Calu3 (cell line): ENCODE data around the gene SRGN. TPM values are rescaled to one million over a fixed set of nuclear protein-coding genes. Genes with fewer than 3 reads are reported as not detected.

Experiments used
- BruUV-seq: library from RNA; stranded (reverse); fragments of 400-500 nt; replicated peaks from 2 replicates; lab custom pipeline; 2021; lab: Mats Ljungman, UMichigan
- CTCF ChIA-PET: fragments of 300-600 bp; sonication (Branson Sonifier 250); formaldehyde crosslinking; loops from one replicate; lab custom pipeline; 2022; ENCODE audit warnings: antibody characterized with exemption; lab: Charles Lee
- DNase-seq: peaks from one replicate; pipeline ENCODE4 v3.0.0; 2022
- H3K27ac Mint-ChIP-seq: one replicate; pipeline ENCODE4 v1.8.0; 2022; ENCODE audit warnings: mixed read lengths; ENCODE audit not compliant: unreplicated experiment
- H3K27me3 Mint-ChIP-seq: one replicate; pipeline ENCODE4 v1.8.0; 2022; ENCODE audit warnings: mixed read lengths; ENCODE audit not compliant: unreplicated experiment
- H3K36me3 Mint-ChIP-seq: one replicate; pipeline ENCODE4 v1.8.0; 2022; ENCODE audit warnings: mild to moderate bottlenecking, moderate library complexity, mixed read lengths; ENCODE audit not compliant: insufficient read depth, unreplicated experiment
- H3K4me1 Mint-ChIP-seq: one replicate; pipeline ENCODE4 v1.8.0; 2022; ENCODE audit warnings: mild to moderate bottlenecking, low read depth, mixed read lengths; ENCODE audit not compliant: unreplicated experiment
- H3K4me3 Mint-ChIP-seq: one replicate; pipeline ENCODE4 v1.8.0; 2022; ENCODE audit warnings: mild to moderate bottlenecking, low read depth, moderate library complexity, mixed read lengths; ENCODE audit not compliant: unreplicated experiment
- H3K9me3 Mint-ChIP-seq: one replicate; pipeline ENCODE4 v1.8.0; 2022; ENCODE audit warnings: low read depth, mixed read lengths; ENCODE audit not compliant: unreplicated experiment
- intact Hi-C: fragments of 100-400 bp; cut with micrococcal nuclease; formaldehyde crosslinking; loops from one replicate; pipeline ENCODE4 v1.10.0; 2022; ENCODE audit not compliant: unreplicated experiment
- total RNA-seq: library from RNA; stranded (reverse); gene quantifications from 2 replicates; pipeline ENCODE4 v1.2.3, GENCODE V29; 2022
- TF ChIP-seq, protein P1 (sequence below): fragments of 200-600 bp; IDR thresholded peaks from one replicate; pipeline ENCODE4 v1.8.0; 2022; ENCODE audit warnings: antibody characterized with exemption; ENCODE audit not compliant: unreplicated experiment

SRGN gene
- total RNA-seq, 1 experiment from 2014 or later = not detected

DNA sequence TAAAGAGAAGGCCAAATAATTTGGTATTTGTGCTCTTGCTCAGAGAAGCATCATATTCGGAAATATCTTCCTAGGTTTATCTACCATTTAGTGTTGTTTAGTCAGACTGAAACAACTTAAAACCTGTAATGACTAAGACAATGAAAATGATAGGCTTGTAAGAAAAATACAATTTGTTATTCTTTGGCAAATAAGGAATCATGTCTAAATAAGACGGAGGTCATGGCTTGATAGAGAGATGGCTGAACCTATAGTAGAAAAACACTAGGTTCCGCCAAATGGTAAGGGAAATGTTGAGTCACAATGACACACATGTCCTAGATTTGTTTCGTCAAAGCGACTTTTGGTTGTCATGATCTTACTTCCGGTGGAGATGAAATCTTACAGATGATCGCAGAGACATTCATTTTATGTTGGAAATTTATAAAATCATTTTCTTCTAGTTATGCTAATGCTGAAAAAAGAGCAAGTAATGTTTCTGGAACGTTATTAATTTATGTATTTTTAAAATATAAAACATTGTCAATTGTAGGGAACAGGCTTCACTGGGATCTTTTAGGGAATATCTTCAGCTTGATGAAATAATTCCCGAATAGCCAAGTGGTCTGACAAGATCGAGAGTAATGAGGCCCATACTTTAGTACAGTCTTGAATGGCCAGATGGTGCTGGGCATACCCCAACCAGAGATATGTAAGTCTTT is 1.0 kb downstream of the SRGN start:
- CTCF ChIA-PET = no interaction called here
- no peak for DNase-seq

DNA sequence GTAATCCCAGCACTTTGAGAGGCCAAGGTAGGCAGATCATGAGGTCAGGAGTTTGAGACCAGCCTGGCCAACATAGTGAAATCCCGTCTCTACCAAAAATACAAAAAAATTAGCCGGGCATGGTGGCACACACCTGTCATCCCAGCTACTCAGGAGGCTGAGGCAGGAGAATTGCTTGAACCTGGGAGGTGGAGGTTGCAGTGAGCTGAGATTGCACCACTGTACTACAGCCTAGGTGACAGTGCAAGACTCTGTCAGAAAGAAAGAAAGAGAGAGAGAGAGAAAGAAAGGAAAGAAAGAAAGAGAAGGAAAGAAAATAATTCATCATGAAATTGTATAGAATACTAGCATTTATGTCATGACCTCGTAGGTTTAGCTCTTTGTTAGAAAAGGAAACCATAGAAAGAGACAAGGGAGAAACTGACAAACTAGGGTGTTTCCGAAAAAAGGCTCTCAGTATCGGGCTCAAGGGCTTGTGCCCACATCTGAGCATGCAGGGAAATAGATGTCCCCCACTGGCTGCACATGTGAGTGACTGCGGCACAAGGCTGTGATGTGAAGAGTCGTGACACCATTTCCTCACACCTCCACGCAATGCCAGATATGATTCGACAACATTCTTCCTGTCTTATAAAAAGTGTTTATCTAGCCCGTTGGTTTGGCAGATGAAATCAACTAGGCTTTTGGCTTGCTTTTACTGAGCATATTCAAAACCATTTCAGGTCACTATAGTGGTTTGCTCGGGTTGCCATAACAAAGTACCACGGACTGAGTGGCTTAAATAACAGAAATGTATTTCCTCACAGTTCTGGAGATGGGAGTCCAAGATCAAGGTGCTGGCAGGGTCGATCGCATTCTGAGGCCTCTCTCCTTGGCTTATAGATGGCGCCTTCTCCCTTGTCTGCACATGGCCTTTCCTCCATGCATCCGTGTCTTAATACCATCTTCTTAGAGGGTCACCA is 2.0 kb downstream of the SRGN start:
- no peak overlapping the region for H3K27ac Mint-ChIP-seq
- H3K4me1 Mint-ChIP-seq = no peaks in the 10 kb centered on the region
- H3K4me3 Mint-ChIP-seq = no peak overlapping the region
- no TSS peak for BruUV-seq
- intact Hi-C loops = no loop called here
- CTCF ChIA-PET = no interaction called here
- no peaks in the 10 kb centered on the region for H3K9me3 Mint-ChIP-seq
- TF ChIP-seq, protein P1, sequence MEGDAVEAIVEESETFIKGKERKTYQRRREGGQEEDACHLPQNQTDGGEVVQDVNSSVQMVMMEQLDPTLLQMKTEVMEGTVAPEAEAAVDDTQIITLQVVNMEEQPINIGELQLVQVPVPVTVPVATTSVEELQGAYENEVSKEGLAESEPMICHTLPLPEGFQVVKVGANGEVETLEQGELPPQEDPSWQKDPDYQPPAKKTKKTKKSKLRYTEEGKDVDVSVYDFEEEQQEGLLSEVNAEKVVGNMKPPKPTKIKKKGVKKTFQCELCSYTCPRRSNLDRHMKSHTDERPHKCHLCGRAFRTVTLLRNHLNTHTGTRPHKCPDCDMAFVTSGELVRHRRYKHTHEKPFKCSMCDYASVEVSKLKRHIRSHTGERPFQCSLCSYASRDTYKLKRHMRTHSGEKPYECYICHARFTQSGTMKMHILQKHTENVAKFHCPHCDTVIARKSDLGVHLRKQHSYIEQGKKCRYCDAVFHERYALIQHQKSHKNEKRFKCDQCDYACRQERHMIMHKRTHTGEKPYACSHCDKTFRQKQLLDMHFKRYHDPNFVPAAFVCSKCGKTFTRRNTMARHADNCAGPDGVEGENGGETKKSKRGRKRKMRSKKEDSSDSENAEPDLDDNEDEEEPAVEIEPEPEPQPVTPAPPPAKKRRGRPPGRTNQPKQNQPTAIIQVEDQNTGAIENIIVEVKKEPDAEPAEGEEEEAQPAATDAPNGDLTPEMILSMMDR = no peak
- no peak for DNase-seq
- no peaks in the 10 kb centered on the region for H3K27me3 Mint-ChIP-seq
- no peaks in the 10 kb centered on the region for H3K36me3 Mint-ChIP-seq

More for the DNA sequence above, 1.0 kb downstream of the SRGN start:
- no peaks in the 10 kb centered on the region for H3K36me3 Mint-ChIP-seq
- no peak overlapping the region for H3K4me3 Mint-ChIP-seq
- intact Hi-C loops = no loop called here
- H3K9me3 Mint-ChIP-seq = no peaks in the 10 kb centered on the region
- no peaks in the 10 kb centered on the region for H3K4me1 Mint-ChIP-seq
- H3K27me3 Mint-ChIP-seq = no peaks in the 10 kb centered on the region
- H3K27ac Mint-ChIP-seq = no peak overlapping the region
- TF ChIP-seq, protein P1 = no peak
- no TSS peak for BruUV-seq

DNA sequence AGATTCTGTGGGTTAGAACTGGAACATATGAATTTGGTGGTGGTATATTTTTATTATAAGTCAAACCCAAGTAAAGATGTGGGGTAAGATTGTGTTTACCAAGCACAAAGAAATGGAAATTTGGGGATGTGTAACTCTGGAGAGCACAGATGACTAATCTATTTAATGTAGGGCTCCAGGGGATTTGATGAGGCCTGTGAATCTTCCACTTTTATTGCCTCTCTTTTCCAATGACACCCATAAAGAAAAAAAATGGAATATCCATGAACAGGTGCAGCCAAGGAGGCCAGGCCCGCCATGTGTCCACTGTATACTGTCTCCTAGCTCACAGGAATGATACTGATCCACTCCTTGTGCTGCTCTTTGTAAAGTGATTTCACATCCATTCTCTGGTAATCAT is 2.8 kb downstream of the SRGN start:
- Mint-ChIP-seq H3K27me3 (no peaks in the 10 kb centered on the region), H3K36me3 (no peaks in the 10 kb centered on the region), H3K4me1 (no peaks in the 10 kb centered on the region), H3K27ac (no peak overlapping the region), H3K9me3 (no peaks in the 10 kb centered on the region), H3K4me3 (no peak overlapping the region)
- BruUV-seq = no TSS peak
- intact Hi-C loops = no loop called here
- no peak for DNase-seq
- TF ChIP-seq, protein P1 = no peak
- CTCF ChIA-PET = interaction anchor here (5.4 kb wide), 1 partner anchor 85 kb away, joined by 45 read pairs; no protein-coding TSS in a partner anchor

- CTCF ChIA-PET = interaction anchor here (0.7 to 5.4 kb wide), 2 partner anchors 26 to 86 kb away, joined by 3 to 45 read pairs; no protein-coding TSS in a partner anchor
- no peak for DNase-seq
- H3K27me3 Mint-ChIP-seq = no peaks in the 10 kb centered on the region
- TF ChIP-seq, protein P1 = no peak
- H3K4me1 Mint-ChIP-seq = no peaks in the 10 kb centered on the region
- no TSS peak for BruUV-seq
- intact Hi-C loops = no loop called here
- no peaks in the 10 kb centered on the region for H3K9me3 Mint-ChIP-seq
- no peak overlapping the region for H3K27ac Mint-ChIP-seq
- no peaks in the 10 kb centered on the region for H3K36me3 Mint-ChIP-seq
- H3K4me3 Mint-ChIP-seq = no peak overlapping the region
These were observed 3.3 kb downstream of the SRGN start for GRCh38 chr10:69091143-69091651.
